ENCODE results near the gene GNB1L. TPM values are rescaled to one million over a fixed set of nuclear protein-coding genes. Genes with fewer than 3 reads are reported as not detected.

Gene GNB1L
- total and polyA plus RNA-seq, 2 of the 13 experiments (the other 11 are each of a cell fraction or from before 2014, with no cell fraction given) = 2.5 to 7.4 TPM

DNA sequence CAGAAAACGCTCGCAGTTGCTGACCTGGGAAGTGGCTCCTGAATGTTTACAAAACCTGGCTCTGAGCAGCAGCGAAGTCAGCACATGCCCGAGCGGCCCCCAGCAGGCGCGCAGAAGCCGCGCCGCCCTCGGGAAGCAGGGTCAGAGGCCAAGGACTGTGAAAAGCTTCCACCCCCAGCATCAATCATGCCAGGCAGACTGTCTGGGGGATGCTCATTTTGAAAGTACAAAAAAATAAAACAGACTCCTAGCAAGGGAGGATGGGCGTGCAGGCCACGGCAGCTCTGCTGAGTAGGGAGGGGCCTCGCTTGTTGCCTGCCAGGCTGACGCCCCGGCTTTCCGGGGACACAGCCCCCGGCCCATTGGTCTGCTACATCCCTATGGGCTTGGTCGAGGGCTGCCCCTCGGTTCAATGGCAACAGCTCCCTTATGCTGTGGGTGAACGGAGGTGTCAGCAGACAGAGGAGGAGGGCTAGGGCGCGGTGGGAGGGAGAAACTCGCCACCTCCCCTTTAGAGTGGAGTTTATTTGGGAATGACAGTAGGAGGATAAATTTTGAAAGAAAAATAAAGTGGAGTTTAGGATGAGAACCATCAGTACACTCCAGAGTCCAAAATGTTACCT lies 37.7 kb upstream of the GNB1L start (continued):
- TF ChIP-seq AFF4 (CRISPR knock-in tag; IDR thresholded peaks at IDR 0.05) (0 out of 2 replicates have a peak, but pooled peaks have one; percentile 70), BATF2 (CRISPR knock-in tag; IDR thresholded peaks at IDR 0.05) (peak; percentile 93; the same call in 1 of the 2 replicates), KDM1A (CRISPR knock-in tag; IDR thresholded peaks at IDR 0.05) (peak; percentile 68), KLF12 (CRISPR knock-in tag; IDR thresholded peaks at IDR 0.05; ENCODE audit: borderline replicate concordance) (0 out of 2 replicates have a peak, but pooled peaks have one; percentile 37), CCAR2 (optimal IDR thresholded peaks at IDR 0.05; ENCODE audit: low read depth, low read length) (no peak), MTF1 (CRISPR knock-in tag; IDR thresholded peaks at IDR 0.05) (peak; percentile 95), ZNF790 (CRISPR knock-in tag; IDR thresholded peaks at IDR 0.05; ENCODE audit: borderline replicate concordance) (peak; percentile 93; the same call in 1 of the 2 replicates), SMC3 (IDR thresholded peaks at IDR 0.05; ENCODE audit: low read length) (no peak), ZNF691 (CRISPR knock-in tag; IDR thresholded peaks at IDR 0.05; ENCODE audit: borderline replicate concordance, low read depth) (peak; percentile 98; the same call in 1 of the 2 replicates), E2F2 (CRISPR knock-in tag; IDR thresholded peaks at IDR 0.05; ENCODE audit: borderline replicate concordance) (peak; percentile 96; the same call in 1 of the 2 replicates), AKAP8 (CRISPR knock-in tag; IDR thresholded peaks at IDR 0.05) (peak; percentile 85; the same call in 1 of the 2 replicates), ATF4 (CRISPR knock-in tag; IDR thresholded peaks at IDR 0.05) (peak in 1 of 2 experiments; percentile 37; a peak in 1 of 4 replicates), ZBED4 (CRISPR knock-in tag; IDR thresholded peaks at IDR 0.05; ENCODE audit: borderline replicate concordance) (peak; percentile 91; the same call in 1 of the 2 replicates)
- TF ChIP-seq, protein P1, sequence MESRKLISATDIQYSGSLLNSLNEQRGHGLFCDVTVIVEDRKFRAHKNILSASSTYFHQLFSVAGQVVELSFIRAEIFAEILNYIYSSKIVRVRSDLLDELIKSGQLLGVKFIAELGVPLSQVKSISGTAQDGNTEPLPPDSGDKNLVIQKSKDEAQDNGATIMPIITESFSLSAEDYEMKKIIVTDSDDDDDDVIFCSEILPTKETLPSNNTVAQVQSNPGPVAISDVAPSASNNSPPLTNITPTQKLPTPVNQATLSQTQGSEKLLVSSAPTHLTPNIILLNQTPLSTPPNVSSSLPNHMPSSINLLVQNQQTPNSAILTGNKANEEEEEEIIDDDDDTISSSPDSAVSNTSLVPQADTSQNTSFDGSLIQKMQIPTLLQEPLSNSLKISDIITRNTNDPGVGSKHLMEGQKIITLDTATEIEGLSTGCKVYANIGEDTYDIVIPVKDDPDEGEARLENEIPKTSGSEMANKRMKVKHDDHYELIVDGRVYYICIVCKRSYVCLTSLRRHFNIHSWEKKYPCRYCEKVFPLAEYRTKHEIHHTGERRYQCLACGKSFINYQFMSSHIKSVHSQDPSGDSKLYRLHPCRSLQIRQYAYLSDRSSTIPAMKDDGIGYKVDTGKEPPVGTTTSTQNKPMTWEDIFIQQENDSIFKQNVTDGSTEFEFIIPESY (CRISPR knock-in tag; IDR thresholded peaks at IDR 0.05) = no peak

All from HepG2 (cell line).